H9 (cell line): Measurements from ENCODE around the gene NUDT21. TPM values are rescaled to one million over a fixed set of nuclear protein-coding genes. Genes with fewer than 3 reads are reported as not detected.

Experiments used
- DNase-seq: peaks from one replicate; pipeline ENCODE4 v3.0.0-alpha.2; 2017
- H2AFZ ChIP-seq: one replicate; pipeline ENCODE4 v1.6.1; 2013; ENCODE audit warnings: mild to moderate bottlenecking, low read length, control low read depth, moderate library complexity
- H2AK5ac ChIP-seq: 2 replicates; pipeline ENCODE4 v1.6.1; 2013; ENCODE audit warnings: low read length, control low read depth, mixed read lengths; ENCODE audit not compliant: insufficient read length
- H2BK120ac ChIP-seq: one replicate; pipeline ENCODE4 v1.6.1; 2013; ENCODE audit warnings: low read depth, mild to moderate bottlenecking, low read length, control low read depth, inconsistent platforms; ENCODE audit not compliant: poor library complexity, severe bottlenecking
- H2BK12ac ChIP-seq: 2 replicates; pipeline ENCODE4 v1.6.1; 2013; ENCODE audit warnings: low read length, control low read depth, mixed read lengths, low read depth; ENCODE audit not compliant: insufficient read length
- H2BK15ac ChIP-seq: 2 replicates; pipeline ENCODE4 v1.6.1; 2013; ENCODE audit warnings: low read depth, low read length, control low read depth
- H2BK20ac ChIP-seq: one replicate; pipeline ENCODE4 v1.6.1; 2013; ENCODE audit warnings: low read depth, mild to moderate bottlenecking, low read length, control low read depth, inconsistent platforms; ENCODE audit not compliant: poor library complexity, severe bottlenecking
- H2BK5ac ChIP-seq: 2 replicates; pipeline ENCODE4 v1.6.1; 2013; ENCODE audit warnings: low read length, control low read depth, mixed read lengths; ENCODE audit not compliant: insufficient read length
- H3K14ac ChIP-seq: 2 replicates; pipeline ENCODE4 v1.6.1; 2013; ENCODE audit warnings: low read length, control low read depth; ENCODE audit not compliant: insufficient read depth
- H3K18ac ChIP-seq: 2 replicates; pipeline ENCODE4 v1.6.1; 2013; ENCODE audit warnings: low read depth, mild to moderate bottlenecking, mixed read lengths, low read length, control low read depth; ENCODE audit not compliant: insufficient read length
- H3K23ac ChIP-seq: 2 replicates; pipeline ENCODE4 v1.6.1; 2013; ENCODE audit warnings: low read length, control low read depth, mixed read lengths, low read depth; ENCODE audit not compliant: insufficient read length
- H3K23me2 ChIP-seq: 2 replicates; pipeline ENCODE4 v1.6.1; 2013; ENCODE audit warnings: low read depth, mild to moderate bottlenecking, mixed read lengths, low read length, control low read depth; ENCODE audit not compliant: insufficient read length, poor library complexity, severe bottlenecking
- H3K27ac ChIP-seq: 2 replicates; pipeline ENCODE4 v1.5.1; 2013; ENCODE audit warnings: low read length, control low read depth, mixed read lengths, low read depth; ENCODE audit not compliant: insufficient read length
- H3K27me3 ChIP-seq: 2 replicates; pipeline ENCODE4 v1.6.1; 2013; ENCODE audit warnings: low read length, control low read depth, inconsistent platforms; ENCODE audit not compliant: insufficient read depth
- H3K4ac ChIP-seq: 2 replicates; pipeline ENCODE4 v1.6.1; 2013; ENCODE audit warnings: low read depth, mild to moderate bottlenecking, control low read depth, inconsistent platforms, low read length, moderate library complexity
- H3K4me1 ChIP-seq: 2 replicates; pipeline ENCODE4 v1.6.1; 2013; ENCODE audit warnings: low read length, control low read depth, inconsistent platforms; ENCODE audit not compliant: insufficient read depth
- H3K4me2 ChIP-seq: 2 replicates; pipeline ENCODE4 v1.6.1; 2013; ENCODE audit warnings: low read length, control low read depth, mixed read lengths; ENCODE audit not compliant: insufficient read length, insufficient read depth
- H3K56ac ChIP-seq: 2 replicates; pipeline ENCODE4 v1.6.1; 2013; ENCODE audit warnings: low read depth, mild to moderate bottlenecking, mixed read lengths, low read length, control low read depth; ENCODE audit not compliant: insufficient read length
- H3K79me1 ChIP-seq: 2 replicates; pipeline ENCODE4 v1.6.1; 2013; ENCODE audit warnings: low read depth, mild to moderate bottlenecking, moderate library complexity, low read length, control low read depth, inconsistent platforms; ENCODE audit not compliant: insufficient read depth, poor library complexity, severe bottlenecking
- H3K79me2 ChIP-seq: 2 replicates; pipeline ENCODE4 v1.6.1; 2013; ENCODE audit warnings: low read length, control low read depth, inconsistent platforms; ENCODE audit not compliant: insufficient read depth
- H3K9ac ChIP-seq: 2 replicates; pipeline ENCODE4 v1.6.1; 2013; ENCODE audit warnings: low read length, control low read depth, mixed read lengths; ENCODE audit not compliant: insufficient read length; ENCODE audit errors: extremely low read depth
- H3K9me3 ChIP-seq: one replicate; pipeline ENCODE4 v1.6.1; 2013; ENCODE audit warnings: low read depth, low read length, inconsistent platforms; ENCODE audit not compliant: control insufficient read depth
- H3T11ph ChIP-seq: one replicate; pipeline ENCODE4 v1.6.1; 2013; ENCODE audit warnings: mild to moderate bottlenecking, low read length, control low read depth, inconsistent platforms
- H4K20me1 ChIP-seq: one replicate; pipeline ENCODE4 v1.6.1; 2013; ENCODE audit not compliant: control insufficient read depth, insufficient read length, insufficient read depth
- H4K5ac ChIP-seq: 2 replicates; pipeline ENCODE4 v1.6.1; 2013; ENCODE audit warnings: low read depth, mild to moderate bottlenecking, mixed read lengths, low read length, control low read depth; ENCODE audit not compliant: insufficient read length
- H4K8ac ChIP-seq: replicated peaks from 2 replicates; pipeline ENCODE4 v1.6.1; 2013; ENCODE audit warnings: low read length, control low read depth, mixed read lengths, low read depth; ENCODE audit not compliant: insufficient read length
- H4K91ac ChIP-seq: 2 replicates; pipeline ENCODE4 v1.6.1; 2013; ENCODE audit warnings: low read depth, mild to moderate bottlenecking, moderate library complexity, mixed read lengths, low read length, control low read depth; ENCODE audit not compliant: insufficient read length
- H3K27ac Mint-ChIP-seq, 3 experiments: 2 replicates in 2 of 3; 3 replicates in 1 of 3; pipeline ENCODE4 v1.8.0; 2020 to 2021; ENCODE audit warnings: mixed read lengths in 3 of 3, mild to moderate bottlenecking in 1 of 3, moderate library complexity in 1 of 3
- H3K27me3 Mint-ChIP-seq: 2 replicates; pipeline ENCODE4 v1.8.0; 2021; ENCODE audit warnings: low read depth, mild to moderate bottlenecking, moderate library complexity, mixed read lengths
- H3K36me3 Mint-ChIP-seq, 3 experiments: 2 replicates in 2 of 3; 3 replicates in 1 of 3; pipeline ENCODE4 v1.8.0; 2020 to 2021; ENCODE audit warnings: low read depth in 3 of 3, mixed read lengths in 3 of 3; ENCODE audit not compliant: insufficient read depth in 1 of 3
- H3K4me1 Mint-ChIP-seq, 2 experiments: 2 replicates each; pipeline ENCODE4 v1.8.0; 2020; ENCODE audit warnings: mixed read lengths in 2 of 2
- H3K4me3 Mint-ChIP-seq, 2 experiments: 2 replicates in 1 of 2; 3 replicates in 1 of 2; pipeline ENCODE4 v1.8.0; 2020 to 2021; ENCODE audit warnings: mild to moderate bottlenecking in 2 of 2, mixed read lengths in 2 of 2, moderate library complexity in 1 of 2
- H3K9me3 Mint-ChIP-seq, 2 experiments: 2 replicates in 1 of 2; 3 replicates in 1 of 2; pipeline ENCODE4 v1.8.0; 2020; ENCODE audit warnings: mild to moderate bottlenecking in 2 of 2, mixed read lengths in 2 of 2, moderate library complexity in 1 of 2
- CTCF ChIP-seq: fragments of 200-600 bp; sonication (generic); conservative IDR thresholded peaks from 3 replicates; pipeline ENCODE4 v1.8.0; 2021; ENCODE audit warnings: antibody characterized with exemption, mild to moderate bottlenecking
- total RNA-seq: library from RNA; stranded (reverse); gene quantifications from 2 replicates; pipeline ENCODE4 v1.2.1, GENCODE V29; 2021

NUDT21 gene
- total RNA-seq, 1 experiment from 2014 or later: 276 TPM

GRCh38 chr16:56448005-56448404 is 3.1 kb downstream of the NUDT21 start:
- Histone ChIP-seq H4K20me1 (no peaks in the 10 kb centered on the region), H3K4me2 (no peak overlapping the region)

More at GRCh38 chr16:56448005-56448404, 3.1 kb downstream of the NUDT21 start:
- TF ChIP-seq CTCF: no peak
- Histone ChIP-seq H2BK120ac (no peak overlapping the region), H2AK5ac (no peak overlapping the region), H3K23me2 (peaks cover 14% of the 10 kb centered on the region), H2BK15ac (no peak overlapping the region), H3K27me3 (no peaks in the 10 kb centered on the region), H4K91ac (no peak overlapping the region), H2BK12ac (no peak overlapping the region), H2BK20ac (no peak overlapping the region), H3K27ac (no peak overlapping the region), H3K9me3 (no peaks in the 10 kb centered on the region), H3K79me2 (peaks cover 34% of the 10 kb centered on the region), H3K4me1 (peaks cover 5% of the 10 kb centered on the region; the same call in 1 of the 2 replicates), H4K5ac (no peak overlapping the region), H2BK5ac (no peak overlapping the region), H3K79me1 (peaks cover 9% of the 10 kb centered on the region), H3K4ac (no peak overlapping the region), H4K8ac (no peak overlapping the region), H3K23ac (no peak overlapping the region), H3T11ph (no peak overlapping the region), H3K9ac (no peak overlapping the region), H3K56ac (no peak overlapping the region), H3K18ac (no peak overlapping the region), H3K14ac (no peak overlapping the region), H2AFZ (no peak overlapping the region)
- H3K4me1 Mint-ChIP-seq: peaks cover 22 to 26% of the 10 kb centered on the region in 2 experiments
- DNase-seq: no peak
- H3K36me3 Mint-ChIP-seq: peaks cover 19 to 47% (median 38%) of the 10 kb centered on the region in 3 experiments
- H3K27ac Mint-ChIP-seq: peak overlapping the region in 1 of 3 experiments; percentile 11; a peak in 2 of 7 replicates
- H3K4me3 Mint-ChIP-seq: no peak overlapping the region; a peak in 1 of 5 replicates
- H3K9me3 Mint-ChIP-seq: no peaks in the 10 kb centered on the region; a peak in 1 of 5 replicates
- H3K27me3 Mint-ChIP-seq: no peaks in the 10 kb centered on the region
